Caco-2 (cell line): ENCODE results near the gene CLEC2A. TPM values are rescaled to one million over a fixed set of nuclear protein-coding genes. Genes with fewer than 3 reads are reported as not detected.

Source experiments
- BruUV-seq: library from RNA; stranded (reverse); fragments of 400-500 nt; replicated peaks from 2 replicates; lab custom pipeline; 2021; lab: Mats Ljungman, UMichigan
- CTCF ChIA-PET: fragments of 300-600 bp; sonication (Branson Sonifier 250); formaldehyde crosslinking; loops from one replicate; lab custom pipeline; 2022; ENCODE audit warnings: antibody characterized with exemption; lab: Charles Lee
- POLR2A ChIA-PET: fragments of 300-600 bp; sonication (Branson Sonifier 250); formaldehyde crosslinking; loops from one replicate; lab custom pipeline; 2022; ENCODE audit warnings: antibody characterized with exemption; lab: Charles Lee
- DNase-seq, 2 experiments: peaks; one replicate each; pipeline versions ENCODE4 v3.0.0 to v3.0.0-alpha.2; 2020 to 2022
- H3K27me3 ChIP-seq: replicated peaks from 2 replicates; pipeline ENCODE4 v1.6.0; 2011; ENCODE audit warnings: low read length; ENCODE audit not compliant: control insufficient read depth, insufficient read depth
- H3K36me3 ChIP-seq: 2 replicates; pipeline ENCODE4 v1.5.1; 2011; ENCODE audit warnings: low read length; ENCODE audit not compliant: control insufficient read depth, insufficient read depth
- H3K4me1 ChIP-seq: fragments of 250-450 bp; sonication (Bioruptor Pico); 2 replicates; pipeline ENCODE4 v1.5.1; 2020; ENCODE audit warnings: mild to moderate bottlenecking
- H3K4me3 ChIP-seq: 2 replicates; pipeline ENCODE4 v1.5.1; 2011; ENCODE audit warnings: low read depth, mild to moderate bottlenecking, control low read depth, low read length
- H3K9me3 ChIP-seq: fragments of 250-450 bp; sonication (Bioruptor Pico); 2 replicates; pipeline ENCODE4 v1.5.1; 2020; ENCODE audit warnings: mild to moderate bottlenecking, moderate library complexity
- H3K27ac Mint-ChIP-seq: one replicate; pipeline ENCODE4 v1.8.0; 2022; ENCODE audit warnings: mixed read lengths; ENCODE audit not compliant: unreplicated experiment
- H3K27me3 Mint-ChIP-seq: one replicate; pipeline ENCODE4 v1.8.0; 2022; ENCODE audit warnings: mixed read lengths; ENCODE audit not compliant: insufficient read depth, unreplicated experiment
- H3K36me3 Mint-ChIP-seq: one replicate; pipeline ENCODE4 v1.8.0; 2022; ENCODE audit warnings: mild to moderate bottlenecking, mixed read lengths; ENCODE audit not compliant: insufficient read depth, unreplicated experiment
- H3K4me1 Mint-ChIP-seq: one replicate; pipeline ENCODE4 v1.8.0; 2022; ENCODE audit warnings: low read depth, mixed read lengths; ENCODE audit not compliant: unreplicated experiment
- H3K4me3 Mint-ChIP-seq: one replicate; pipeline ENCODE4 v1.8.0; 2022; ENCODE audit warnings: mild to moderate bottlenecking, moderate library complexity, mixed read lengths; ENCODE audit not compliant: unreplicated experiment
- H3K9me3 Mint-ChIP-seq: one replicate; pipeline ENCODE4 v1.8.0; 2022; ENCODE audit warnings: mixed read lengths; ENCODE audit not compliant: unreplicated experiment
- intact Hi-C: fragments of 100-400 bp; cut with micrococcal nuclease; formaldehyde crosslinking; loops from one replicate; pipeline ENCODE4 v1.10.0; 2022; ENCODE audit not compliant: unreplicated experiment
- total RNA-seq: library from RNA; stranded (reverse); gene quantifications from 2 replicates; pipeline ENCODE4 v1.2.3, GENCODE V29; 2022
- TF ChIP-seq, protein P1 (sequence below), 2 experiments: fragments of 200-600 bp in 1 of 2; IDR thresholded peaks; 1 replicate in 1 of 2; 2 replicates in 1 of 2; pipeline versions ENCODE4 v1.5.1 to v1.8.0; 2011 to 2022; ENCODE audit warnings: antibody characterized with exemption in 1 of 2, control low read depth in 1 of 2, inconsistent platforms in 1 of 2, low read depth in 1 of 2, low read length in 1 of 2, mild to moderate bottlenecking in 1 of 2, moderate library complexity in 1 of 2; ENCODE audit not compliant: insufficient read depth in 1 of 2, severe bottlenecking in 1 of 2, unreplicated experiment in 1 of 2

The CLEC2A gene
- total RNA-seq, 1 experiment from 2014 or later: not detected

GRCh38 chr12:9933958-9934357 is 1.8 kb upstream of the CLEC2A start:
- Histone ChIP-seq H3K4me1 (no peaks in the 10 kb centered on the region), H3K4me3 (no peak overlapping the region), H3K27me3 (no peaks in the 10 kb centered on the region), H3K36me3 (no peaks in the 10 kb centered on the region), H3K9me3 (no peaks in the 10 kb centered on the region)
- CTCF ChIA-PET: no interaction called here
- Mint-ChIP-seq H3K36me3 (no peaks in the 10 kb centered on the region), H3K27me3 (peaks cover 22% of the 10 kb centered on the region), H3K9me3 (no peaks in the 10 kb centered on the region), H3K4me1 (no peaks in the 10 kb centered on the region), H3K27ac (no peak overlapping the region), H3K4me3 (no peak overlapping the region)
- POLR2A ChIA-PET: no interaction called here
- intact Hi-C loops: no loop called here
- no peak for DNase-seq
- BruUV-seq: no TSS peak
- TF ChIP-seq, protein P1, sequence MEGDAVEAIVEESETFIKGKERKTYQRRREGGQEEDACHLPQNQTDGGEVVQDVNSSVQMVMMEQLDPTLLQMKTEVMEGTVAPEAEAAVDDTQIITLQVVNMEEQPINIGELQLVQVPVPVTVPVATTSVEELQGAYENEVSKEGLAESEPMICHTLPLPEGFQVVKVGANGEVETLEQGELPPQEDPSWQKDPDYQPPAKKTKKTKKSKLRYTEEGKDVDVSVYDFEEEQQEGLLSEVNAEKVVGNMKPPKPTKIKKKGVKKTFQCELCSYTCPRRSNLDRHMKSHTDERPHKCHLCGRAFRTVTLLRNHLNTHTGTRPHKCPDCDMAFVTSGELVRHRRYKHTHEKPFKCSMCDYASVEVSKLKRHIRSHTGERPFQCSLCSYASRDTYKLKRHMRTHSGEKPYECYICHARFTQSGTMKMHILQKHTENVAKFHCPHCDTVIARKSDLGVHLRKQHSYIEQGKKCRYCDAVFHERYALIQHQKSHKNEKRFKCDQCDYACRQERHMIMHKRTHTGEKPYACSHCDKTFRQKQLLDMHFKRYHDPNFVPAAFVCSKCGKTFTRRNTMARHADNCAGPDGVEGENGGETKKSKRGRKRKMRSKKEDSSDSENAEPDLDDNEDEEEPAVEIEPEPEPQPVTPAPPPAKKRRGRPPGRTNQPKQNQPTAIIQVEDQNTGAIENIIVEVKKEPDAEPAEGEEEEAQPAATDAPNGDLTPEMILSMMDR (IDR thresholded peaks at IDR 0.05; ENCODE audit: insufficient read depth in 1 of 2, low read depth in 1 of 2, low read length in 1 of 2, severe bottlenecking in 1 of 2, unreplicated experiment in 1 of 2): no peak

GRCh38 chr12:9931245-9931644 is 925 bp downstream of the CLEC2A start:
- no peaks in the 10 kb centered on the region for H3K27me3 ChIP-seq
- no peaks in the 10 kb centered on the region for H3K4me1 Mint-ChIP-seq
- ChIA-PET CTCF (no interaction called here), POLR2A (no interaction called here)
- H3K4me3 Mint-ChIP-seq: no peak overlapping the region
- no peak overlapping the region for H3K4me3 ChIP-seq
- TF ChIP-seq, protein P1 (IDR thresholded peaks at IDR 0.05; ENCODE audit: insufficient read depth in 1 of 2, low read depth in 1 of 2, low read length in 1 of 2, severe bottlenecking in 1 of 2, unreplicated experiment in 1 of 2): no peak
- no TSS peak for BruUV-seq
- DNase-seq: no peak
- no peaks in the 10 kb centered on the region for H3K36me3 ChIP-seq
- H3K9me3 Mint-ChIP-seq: no peaks in the 10 kb centered on the region
- no peaks in the 10 kb centered on the region for H3K36me3 Mint-ChIP-seq
- H3K9me3 ChIP-seq: no peaks in the 10 kb centered on the region
- H3K27me3 Mint-ChIP-seq: peaks cover 24% of the 10 kb centered on the region
- intact Hi-C loops: no loop called here
- H3K27ac Mint-ChIP-seq: no peak overlapping the region
- H3K4me1 ChIP-seq: no peaks in the 10 kb centered on the region

- Mint-ChIP-seq H3K4me3 (no peak overlapping the region), H3K9me3 (no peaks in the 10 kb centered on the region), H3K4me1 (no peaks in the 10 kb centered on the region), H3K27me3 (peaks cover 17% of the 10 kb centered on the region), H3K36me3 (no peaks in the 10 kb centered on the region), H3K27ac (no peak overlapping the region)
- DNase-seq: no peak
- no peaks in the 10 kb centered on the region for H3K9me3 ChIP-seq
- TF ChIP-seq, protein P1 (IDR thresholded peaks at IDR 0.05; ENCODE audit: insufficient read depth in 1 of 2, low read depth in 1 of 2, low read length in 1 of 2, severe bottlenecking in 1 of 2, unreplicated experiment in 1 of 2): no peak
- no peaks in the 10 kb centered on the region for H3K4me1 ChIP-seq
- ChIA-PET POLR2A (no interaction called here), CTCF (no interaction called here)
- no peak overlapping the region for H3K4me3 ChIP-seq
- BruUV-seq: no TSS peak
- H3K36me3 ChIP-seq: no peaks in the 10 kb centered on the region
- intact Hi-C loops: no loop called here
- no peaks in the 10 kb centered on the region for H3K27me3 ChIP-seq
Observed at GRCh38 chr12:9928607-9929006, 3.6 kb downstream of the CLEC2A start.
